Neural cell (in vitro differentiated cells): ENCODE measurements around the gene JAGN1.

Experiments used
- EP300 ChIP-seq: fragments of 450-650 bp; conservative IDR thresholded peaks from 2 replicates; pipeline ENCODE4 v1.6.1; 2014; ENCODE audit warnings: antibody characterized with exemption, mild to moderate bottlenecking, moderate library complexity; ENCODE audit not compliant: poor library complexity, severe bottlenecking
- EZH2 ChIP-seq: fragments of 200-600, 300-800 bp; shearing (Covaris generic), sonication (generic); IDR thresholded peaks from 2 replicates; pipeline ENCODE4 v1.6.1; 2014; ENCODE audit warnings: antibody characterized with exemption, low read length, borderline replicate concordance, mild to moderate bottlenecking; ENCODE audit not compliant: insufficient read depth, poor library complexity, severe bottlenecking
- POLR2AphosphoS5 ChIP-seq: IDR thresholded peaks from 2 replicates; pipeline ENCODE4 v1.6.1; 2012
- REST ChIP-seq: IDR thresholded peaks from 2 replicates; pipeline ENCODE4 v1.6.1; 2012; ENCODE audit warnings: borderline replicate concordance
- SMC3 ChIP-seq: fragments of 450-650 bp; conservative IDR thresholded peaks from 2 replicates; pipeline ENCODE4 v1.6.1; 2014; ENCODE audit warnings: antibody characterized with exemption, mild to moderate bottlenecking, moderate library complexity; ENCODE audit not compliant: poor library complexity
- TAF1 ChIP-seq: IDR thresholded peaks from 2 replicates; pipeline ENCODE4 v1.6.1; 2012; ENCODE audit warnings: low read depth
- TF ChIP-seq, protein P1 (sequence below): fragments of 450-650 bp; IDR thresholded peaks from 2 replicates; pipeline ENCODE4 v1.5.1; 2014; ENCODE audit warnings: antibody characterized with exemption, mild to moderate bottlenecking, moderate library complexity; ENCODE audit not compliant: poor library complexity, severe bottlenecking

DNA sequence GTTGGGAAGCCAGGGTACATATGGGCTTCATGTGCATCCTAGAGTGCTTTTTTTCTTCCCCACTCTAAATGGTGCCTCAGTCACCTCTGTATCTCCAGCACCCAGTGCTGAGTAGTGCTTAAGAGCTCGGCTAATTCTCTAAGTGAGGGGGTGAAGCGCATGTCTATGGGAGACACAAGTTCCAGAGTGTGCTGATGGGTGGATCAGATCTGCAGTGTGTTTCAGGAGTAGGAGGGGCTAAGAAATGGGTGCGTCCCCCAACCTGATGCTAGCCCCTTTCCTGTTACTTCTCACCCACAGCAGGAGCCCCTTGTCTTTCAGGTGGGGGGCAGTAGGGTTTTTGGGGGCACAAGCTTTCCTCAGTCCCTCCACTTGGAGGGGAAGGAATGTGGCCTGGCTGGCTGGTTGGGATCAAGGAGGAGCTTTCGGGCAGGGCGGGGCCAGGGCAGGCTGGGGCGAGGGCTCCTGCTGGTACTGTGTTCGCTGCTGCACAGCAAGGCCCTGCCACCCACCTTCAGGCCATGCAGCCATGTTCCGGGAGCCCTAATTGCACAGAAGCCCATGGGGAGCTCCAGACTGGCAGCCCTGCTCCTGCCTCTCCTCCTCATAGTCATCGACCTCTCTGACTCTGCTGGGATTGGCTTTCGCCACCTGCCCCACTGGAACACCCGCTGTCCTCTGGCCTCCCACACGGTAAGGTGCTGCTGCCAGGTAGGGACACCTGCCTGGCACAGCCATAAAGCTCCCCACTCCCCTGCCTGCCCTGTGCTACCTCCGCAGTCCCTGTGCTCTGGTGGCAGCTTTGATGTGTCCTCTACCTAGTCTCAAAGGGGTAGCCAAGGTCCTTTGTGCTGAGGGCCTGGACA, 12.2 kb downstream of the JAGN1 start, which contains the start of gene IL17RE:
- TF ChIP-seq, protein P1, sequence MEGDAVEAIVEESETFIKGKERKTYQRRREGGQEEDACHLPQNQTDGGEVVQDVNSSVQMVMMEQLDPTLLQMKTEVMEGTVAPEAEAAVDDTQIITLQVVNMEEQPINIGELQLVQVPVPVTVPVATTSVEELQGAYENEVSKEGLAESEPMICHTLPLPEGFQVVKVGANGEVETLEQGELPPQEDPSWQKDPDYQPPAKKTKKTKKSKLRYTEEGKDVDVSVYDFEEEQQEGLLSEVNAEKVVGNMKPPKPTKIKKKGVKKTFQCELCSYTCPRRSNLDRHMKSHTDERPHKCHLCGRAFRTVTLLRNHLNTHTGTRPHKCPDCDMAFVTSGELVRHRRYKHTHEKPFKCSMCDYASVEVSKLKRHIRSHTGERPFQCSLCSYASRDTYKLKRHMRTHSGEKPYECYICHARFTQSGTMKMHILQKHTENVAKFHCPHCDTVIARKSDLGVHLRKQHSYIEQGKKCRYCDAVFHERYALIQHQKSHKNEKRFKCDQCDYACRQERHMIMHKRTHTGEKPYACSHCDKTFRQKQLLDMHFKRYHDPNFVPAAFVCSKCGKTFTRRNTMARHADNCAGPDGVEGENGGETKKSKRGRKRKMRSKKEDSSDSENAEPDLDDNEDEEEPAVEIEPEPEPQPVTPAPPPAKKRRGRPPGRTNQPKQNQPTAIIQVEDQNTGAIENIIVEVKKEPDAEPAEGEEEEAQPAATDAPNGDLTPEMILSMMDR: no peak
- no peak for TF ChIP-seq SMC3
- TF ChIP-seq REST: no peak
- no peak for TF ChIP-seq TAF1
- no peak for TF ChIP-seq EZH2
- TF ChIP-seq EP300: no peak
- TF ChIP-seq POLR2AphosphoS5: no peak
